GM12873 (cell line): ENCODE data around the gene GDA.

Source experiments
- TF ChIP-seq, protein P1 (sequence below): IDR thresholded peaks from 2 replicates; pipeline ENCODE4 v1.5.1; 2012; ENCODE audit warnings: low read depth, mild to moderate bottlenecking, moderate library complexity, low read length, control low read depth; ENCODE audit not compliant: insufficient read depth; ENCODE audit errors: missing control alignments

Gene GDA

DNA sequence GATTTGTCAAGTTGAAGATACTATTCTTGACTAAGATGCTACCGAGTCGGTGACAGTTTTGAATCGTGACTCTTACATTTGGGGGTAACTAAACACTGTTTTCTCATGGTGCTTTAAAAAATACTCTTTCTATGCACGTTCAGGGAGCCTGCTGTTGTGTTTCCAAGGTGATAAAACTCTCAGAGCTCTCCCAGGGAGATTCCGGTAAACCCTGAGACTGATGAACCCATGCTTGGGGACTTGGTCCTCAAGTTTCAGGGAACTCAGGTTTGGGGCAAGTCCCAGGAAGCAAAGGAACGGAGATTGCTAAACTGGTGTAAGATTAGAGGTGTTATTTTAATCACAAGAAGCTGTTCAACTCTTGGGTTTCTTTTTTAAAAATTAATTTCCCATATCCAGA lies 1.4 kb downstream of the GDA start:
- TF ChIP-seq, protein P1, sequence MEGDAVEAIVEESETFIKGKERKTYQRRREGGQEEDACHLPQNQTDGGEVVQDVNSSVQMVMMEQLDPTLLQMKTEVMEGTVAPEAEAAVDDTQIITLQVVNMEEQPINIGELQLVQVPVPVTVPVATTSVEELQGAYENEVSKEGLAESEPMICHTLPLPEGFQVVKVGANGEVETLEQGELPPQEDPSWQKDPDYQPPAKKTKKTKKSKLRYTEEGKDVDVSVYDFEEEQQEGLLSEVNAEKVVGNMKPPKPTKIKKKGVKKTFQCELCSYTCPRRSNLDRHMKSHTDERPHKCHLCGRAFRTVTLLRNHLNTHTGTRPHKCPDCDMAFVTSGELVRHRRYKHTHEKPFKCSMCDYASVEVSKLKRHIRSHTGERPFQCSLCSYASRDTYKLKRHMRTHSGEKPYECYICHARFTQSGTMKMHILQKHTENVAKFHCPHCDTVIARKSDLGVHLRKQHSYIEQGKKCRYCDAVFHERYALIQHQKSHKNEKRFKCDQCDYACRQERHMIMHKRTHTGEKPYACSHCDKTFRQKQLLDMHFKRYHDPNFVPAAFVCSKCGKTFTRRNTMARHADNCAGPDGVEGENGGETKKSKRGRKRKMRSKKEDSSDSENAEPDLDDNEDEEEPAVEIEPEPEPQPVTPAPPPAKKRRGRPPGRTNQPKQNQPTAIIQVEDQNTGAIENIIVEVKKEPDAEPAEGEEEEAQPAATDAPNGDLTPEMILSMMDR: no peak

DNA sequence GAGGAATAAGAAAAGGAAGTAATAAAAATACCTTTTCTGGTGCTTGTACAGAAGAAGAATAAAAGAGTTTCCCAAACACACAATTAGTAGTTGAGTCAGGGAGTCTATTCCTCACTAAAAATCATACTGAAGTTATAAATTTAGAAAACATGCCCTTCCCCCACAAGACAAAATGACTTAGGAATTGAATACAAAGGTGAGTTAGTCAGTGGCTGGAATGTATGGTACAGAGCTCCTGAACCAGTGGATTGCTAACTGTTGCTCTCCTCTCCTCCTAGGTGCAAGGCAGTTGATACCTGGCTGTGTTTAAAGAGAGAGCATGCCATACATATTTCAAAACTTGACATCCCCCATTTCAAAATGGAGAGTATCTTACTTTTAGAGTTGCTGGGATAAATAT lies 1.9 kb downstream of the GDA start:
- TF ChIP-seq, protein P1: no peak

DNA sequence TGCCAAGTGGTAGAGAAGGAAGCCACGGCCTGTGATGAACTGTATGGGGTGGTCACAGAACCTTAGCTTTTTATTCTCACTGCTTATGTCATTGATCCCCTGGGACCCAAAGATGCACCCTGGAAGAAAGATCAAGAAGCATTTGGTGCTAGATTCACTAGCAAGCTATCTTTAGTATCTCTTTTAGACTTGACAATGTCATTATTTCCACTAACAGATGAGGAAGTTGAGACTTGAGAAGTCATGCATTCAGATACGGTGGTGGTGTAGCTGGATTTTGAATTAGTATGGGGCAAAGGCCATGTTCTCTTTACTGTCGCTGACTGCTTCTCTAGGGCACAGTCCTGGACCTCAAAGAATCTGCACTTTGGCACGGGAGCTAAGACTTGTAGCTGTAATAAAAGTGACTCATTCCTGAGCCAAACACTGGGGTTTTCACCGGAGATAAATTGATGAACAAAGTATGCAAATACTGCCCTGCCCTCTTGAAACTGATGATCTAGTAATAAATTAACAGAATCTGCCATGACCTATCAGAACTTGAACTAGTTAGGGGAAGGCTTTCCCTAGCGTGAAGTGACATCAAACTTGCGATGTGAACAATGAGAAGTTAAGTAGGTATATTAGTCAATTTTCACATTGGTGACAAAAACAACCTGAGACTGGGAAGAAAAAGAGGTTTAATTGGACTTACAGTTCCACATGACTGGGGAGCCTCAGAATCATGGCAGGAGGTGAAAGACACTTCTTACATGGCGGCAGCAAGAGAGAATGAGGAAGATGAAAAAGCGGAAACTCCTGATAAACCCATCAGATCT lies 5.4 kb downstream of the GDA start:
- TF ChIP-seq, protein P1: no peak

DNA sequence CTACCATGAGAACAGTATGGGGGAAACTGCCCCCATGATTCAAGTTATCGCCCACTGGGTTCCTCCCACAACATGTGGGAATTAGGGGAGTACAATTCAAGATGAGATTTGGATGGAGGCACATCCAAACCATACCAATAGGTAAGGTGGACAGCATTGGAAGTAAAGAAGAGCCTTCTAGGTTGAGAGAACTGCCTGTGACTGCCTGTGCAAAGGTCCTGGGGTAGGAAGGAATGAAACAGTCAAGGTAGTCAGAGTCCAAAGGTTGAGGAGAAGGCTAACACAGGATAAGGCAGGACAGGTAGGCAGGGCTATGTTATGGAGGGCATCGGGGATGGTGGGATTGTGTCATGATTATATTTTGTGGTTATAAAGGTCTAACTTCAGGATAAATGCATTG lies 6.1 kb downstream of the GDA start:
- TF ChIP-seq, protein P1: no peak

DNA sequence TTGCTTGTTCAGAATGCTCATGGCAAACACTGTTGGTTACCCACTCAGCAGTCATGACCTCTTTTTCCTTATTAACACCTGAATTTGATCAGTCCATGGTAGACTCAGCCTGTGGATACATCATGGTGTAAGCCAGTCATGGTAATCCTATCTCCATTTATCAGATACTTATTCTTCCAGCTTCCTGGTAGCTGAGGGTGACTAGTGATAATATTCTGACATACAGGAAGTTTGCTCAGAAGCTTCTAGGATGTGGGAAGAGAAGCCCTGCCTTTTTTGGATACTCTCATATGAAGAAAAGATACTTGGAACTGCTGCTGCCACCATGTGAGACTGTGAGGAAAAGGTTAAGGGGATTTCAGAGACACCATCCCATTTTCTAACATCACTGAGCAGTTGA lies 7.3 kb downstream of the GDA start:
- TF ChIP-seq, protein P1: no peak

DNA sequence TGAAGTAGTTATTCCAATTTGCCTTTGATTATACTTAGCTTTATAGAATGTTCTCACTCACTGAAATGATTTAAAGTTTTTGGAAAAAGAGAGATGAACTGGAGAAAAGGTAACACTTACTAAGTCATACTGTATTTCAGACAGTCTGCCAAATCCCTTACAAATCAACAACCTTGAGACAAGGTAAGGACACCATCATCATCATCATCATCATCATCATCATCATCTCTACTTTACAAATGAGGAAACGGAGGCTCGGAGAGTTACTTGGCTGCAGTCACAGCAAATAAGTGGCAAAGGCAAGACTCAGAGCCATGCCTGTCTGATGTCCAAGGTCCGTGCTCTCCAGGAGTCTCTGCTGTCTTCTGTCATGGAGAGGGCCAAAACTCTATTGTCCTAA lies 9.4 kb downstream of the GDA start:
- TF ChIP-seq, protein P1: no peak

DNA sequence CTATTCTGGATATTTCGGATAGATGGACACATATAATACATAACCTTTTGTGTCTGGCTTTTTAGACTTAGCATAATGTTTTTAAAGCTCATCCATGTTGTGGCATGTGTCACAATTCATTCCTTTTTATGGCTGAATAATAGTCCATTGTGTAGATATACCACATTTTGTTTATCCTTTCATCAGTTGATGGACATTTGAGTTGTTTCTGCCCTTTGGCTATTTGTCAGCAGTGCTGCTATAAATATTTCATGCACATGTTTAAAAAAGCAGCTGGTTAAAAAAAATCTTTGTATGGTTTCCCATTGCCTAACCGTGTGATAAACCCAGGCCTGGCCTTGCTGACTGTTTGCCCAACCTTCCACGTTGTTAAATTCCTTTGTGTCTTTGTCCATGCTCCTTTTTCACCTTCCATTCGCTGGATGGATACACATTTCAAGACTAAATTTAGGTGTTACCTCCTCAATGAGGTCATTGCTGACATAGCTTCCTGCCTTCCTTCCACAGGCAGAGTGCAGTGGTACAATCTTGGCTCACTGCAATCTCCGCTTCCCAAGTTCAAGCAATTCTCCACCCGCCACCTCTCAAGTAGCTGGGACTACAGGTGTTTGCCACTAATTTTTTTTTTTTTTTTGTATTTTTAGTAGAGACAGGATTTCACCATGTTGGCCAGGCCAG lies 11.3 kb downstream of the GDA start:
- TF ChIP-seq, protein P1: no peak
